ENCODE data around the gene XBP1. TPM values are rescaled to one million over a fixed set of nuclear protein-coding genes. Genes with fewer than 3 reads are reported as not detected.
"Not testable (repeated sequence)": the region's sequence is repeated elsewhere in the genome, so short reads cannot be mapped to it uniquely, and the experiment has no call there.

Gene XBP1
- 100 to 1,000 TPM in 3 of 4 donors, 10 to 100 TPM in 1; 65.6 to 113 (median 111) TPM for total RNA-seq

DNA sequence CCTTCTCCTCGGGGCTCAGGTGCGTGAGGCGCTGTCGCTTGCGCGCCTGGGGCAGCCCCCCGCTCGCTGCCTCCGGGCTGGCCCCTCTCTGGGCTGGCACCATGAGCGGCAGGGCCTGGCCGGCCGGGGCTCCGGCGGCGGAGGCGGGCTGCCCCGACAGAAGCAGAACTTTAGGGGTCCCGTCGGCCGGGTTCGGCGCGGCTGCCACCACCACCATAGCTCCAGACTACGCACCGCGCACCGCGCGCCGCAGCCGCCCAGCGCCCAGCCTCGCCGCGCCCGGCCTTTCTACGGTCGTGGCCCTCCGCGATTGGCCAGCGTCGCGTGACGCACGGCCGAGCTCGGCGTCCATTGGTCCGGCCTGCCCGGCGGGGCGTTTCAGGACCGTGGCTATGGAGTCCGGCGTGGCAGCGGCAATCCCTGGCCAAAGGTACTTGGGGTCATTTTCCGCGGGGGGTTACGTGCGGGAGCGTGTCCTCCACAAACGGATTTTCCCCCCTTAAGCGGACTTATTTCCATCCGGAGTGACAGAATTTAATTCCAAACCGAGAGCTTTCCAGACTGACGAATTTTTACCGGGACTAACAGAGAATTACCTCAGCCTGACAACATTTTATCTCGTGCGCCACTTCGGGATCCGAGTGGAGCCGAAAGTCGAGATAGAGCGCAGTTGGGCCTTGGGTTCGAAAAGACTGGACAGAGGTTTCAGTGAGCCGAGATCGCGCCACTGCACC is at the start of gene XBP1:
Gene XBP1, minus strand, starts transcription at position 262 of the 734 bp plus-strand sequence.
- Histone ChIP-seq H3K9me3 (no peaks in the 10 kb centered on the region), H3K27me3 (no peaks in the 10 kb centered on the region), H3K36me3 (peaks cover 0 to 23% (median 17%) of the 10 kb centered on the region in 3 donors), H3K4me1 (peaks cover 0 to 64% (median 30%) of the 10 kb centered on the region in 4 donors), H3K27ac (peak within 1 kb of the TSS; percentile 98 to 100 (median 100)), H3K4me3 (peak within 1 kb of the TSS; percentile 76 to 99 (median 88))
- DNase-seq (ENCODE audit: low spot score in 2 of 2), result peak; percentile 90 to 91
- 0 to 1% methylated on average over 37 to 43 of the region's 78 CpGs for WGBS, 2 donors
- peak; percentile 99 to 100 for TF ChIP-seq POLR2A (IDR thresholded peaks at IDR 0.05)
- TF ChIP-seq, protein P1, sequence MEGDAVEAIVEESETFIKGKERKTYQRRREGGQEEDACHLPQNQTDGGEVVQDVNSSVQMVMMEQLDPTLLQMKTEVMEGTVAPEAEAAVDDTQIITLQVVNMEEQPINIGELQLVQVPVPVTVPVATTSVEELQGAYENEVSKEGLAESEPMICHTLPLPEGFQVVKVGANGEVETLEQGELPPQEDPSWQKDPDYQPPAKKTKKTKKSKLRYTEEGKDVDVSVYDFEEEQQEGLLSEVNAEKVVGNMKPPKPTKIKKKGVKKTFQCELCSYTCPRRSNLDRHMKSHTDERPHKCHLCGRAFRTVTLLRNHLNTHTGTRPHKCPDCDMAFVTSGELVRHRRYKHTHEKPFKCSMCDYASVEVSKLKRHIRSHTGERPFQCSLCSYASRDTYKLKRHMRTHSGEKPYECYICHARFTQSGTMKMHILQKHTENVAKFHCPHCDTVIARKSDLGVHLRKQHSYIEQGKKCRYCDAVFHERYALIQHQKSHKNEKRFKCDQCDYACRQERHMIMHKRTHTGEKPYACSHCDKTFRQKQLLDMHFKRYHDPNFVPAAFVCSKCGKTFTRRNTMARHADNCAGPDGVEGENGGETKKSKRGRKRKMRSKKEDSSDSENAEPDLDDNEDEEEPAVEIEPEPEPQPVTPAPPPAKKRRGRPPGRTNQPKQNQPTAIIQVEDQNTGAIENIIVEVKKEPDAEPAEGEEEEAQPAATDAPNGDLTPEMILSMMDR (IDR thresholded peaks at IDR 0.05), result peak in 2 of 5 experiments; percentile 41 to 56
- peak in 1 of 2 donors; percentile 94 for TF ChIP-seq EP300 (IDR thresholded peaks at IDR 0.05)

DNA sequence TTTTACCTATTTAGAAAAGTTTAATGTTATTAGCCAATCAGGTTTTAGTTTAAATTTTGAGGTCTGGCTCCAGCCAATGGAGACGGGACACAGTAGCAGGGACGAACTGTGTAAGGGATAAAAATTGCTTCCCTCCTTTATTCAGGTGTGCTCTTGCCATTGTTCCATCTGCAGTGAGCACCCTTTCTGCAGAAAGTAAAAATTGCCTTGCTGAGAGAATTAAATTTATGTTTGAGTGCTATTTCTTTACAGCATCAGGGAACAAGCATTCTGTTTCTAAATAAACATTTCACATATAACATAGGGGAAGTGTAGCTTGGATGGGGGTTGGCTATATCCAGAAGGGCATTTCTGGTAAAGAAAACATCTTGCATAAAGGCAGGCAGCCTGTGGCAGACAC is 46.6 kb upstream of the XBP1 start:
- WGBS, 2 donors, result 93 to 95% methylated on average over 2 of the region's 2 CpGs
- H3K36me3 ChIP-seq, result peaks cover 0 to 8% (median 0%) of the 10 kb centered on the region in 3 donors
- no peaks in the 10 kb centered on the region for H3K27me3 ChIP-seq
- H3K4me1 ChIP-seq, result no peaks in the 10 kb centered on the region
- TF ChIP-seq EP300 (IDR thresholded peaks at IDR 0.05) (no peak), POLR2A (IDR thresholded peaks at IDR 0.05) (no peak)
- TF ChIP-seq, protein P1 (IDR thresholded peaks at IDR 0.05), result no peak
- DNase-seq (ENCODE audit: low spot score in 2 of 2), result no peak
- no peak overlapping the region for H3K27ac ChIP-seq
- H3K4me3 ChIP-seq, result no peak overlapping the region
- peaks cover 0 to 19% (median 0%) of the 10 kb centered on the region in 4 donors for H3K9me3 ChIP-seq

DNA sequence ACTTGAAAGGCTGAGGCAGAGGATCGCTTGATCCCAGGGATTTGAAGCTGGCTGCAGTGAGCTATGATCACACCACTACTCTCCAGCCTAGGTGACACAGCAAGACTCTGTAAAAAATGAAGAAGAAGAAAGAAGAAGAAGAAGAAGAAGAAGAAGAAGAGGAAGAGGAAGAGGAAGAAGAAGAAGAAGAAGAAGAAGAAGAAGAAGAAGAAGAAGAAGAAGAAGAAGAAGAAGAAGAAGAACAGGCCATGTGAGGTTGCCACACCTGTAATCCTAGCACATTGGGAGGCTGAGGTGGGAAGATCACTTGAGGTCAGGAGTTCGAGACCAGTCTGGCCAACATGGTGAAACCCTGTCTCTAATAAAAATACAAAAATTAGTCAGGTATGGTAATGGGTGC is 43.9 kb upstream of the XBP1 start:
- not testable (repeated sequence) for DNase-seq (ENCODE audit: low spot score in 2 of 2); H3K27me3 ChIP-seq; H3K4me1 ChIP-seq; H3K4me3 ChIP-seq; H3K36me3 ChIP-seq; H3K27ac ChIP-seq
- H3K9me3 ChIP-seq, result peaks cover 0 to 19% (median 0%) of the 10 kb centered on the region in 4 donors
- 87 to 89% methylated on average over 2 of the region's 2 CpGs for WGBS, 2 donors

DNA sequence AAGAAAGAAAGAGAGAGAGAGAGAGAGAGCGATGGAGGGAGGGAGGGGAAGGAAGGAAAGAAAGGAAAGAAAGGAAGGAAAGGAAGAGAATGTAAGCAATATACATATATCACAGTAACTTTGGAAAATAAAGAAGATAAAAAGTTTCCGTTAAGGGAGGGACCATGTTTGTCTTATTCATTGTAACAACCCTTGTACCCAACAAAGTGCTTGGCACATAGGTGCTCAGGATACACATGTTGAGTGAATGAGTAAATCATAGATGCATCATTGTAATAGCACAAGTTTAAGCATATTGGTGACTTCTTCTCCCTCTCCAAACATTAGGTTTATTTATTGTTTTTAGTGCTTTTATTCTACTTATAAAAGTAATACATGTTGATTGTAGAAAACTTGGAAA is 43.3 kb upstream of the XBP1 start:
- no peak overlapping the region for H3K27ac ChIP-seq
- 82 to 86% methylated on average over 2 of the region's 2 CpGs for WGBS, 2 donors
- TF ChIP-seq EP300 (IDR thresholded peaks at IDR 0.05), result no peak
- TF ChIP-seq, protein P1 (IDR thresholded peaks at IDR 0.05), result no peak
- peaks cover 0 to 19% (median 0%) of the 10 kb centered on the region in 4 donors for H3K9me3 ChIP-seq
- H3K4me3 ChIP-seq, result no peak overlapping the region
- H3K36me3 ChIP-seq, result peaks cover 0 to 8% (median 0%) of the 10 kb centered on the region in 3 donors
- no peak for DNase-seq (ENCODE audit: low spot score in 2 of 2)
- no peaks in the 10 kb centered on the region for H3K27me3 ChIP-seq
- no peaks in the 10 kb centered on the region for H3K4me1 ChIP-seq

DNA sequence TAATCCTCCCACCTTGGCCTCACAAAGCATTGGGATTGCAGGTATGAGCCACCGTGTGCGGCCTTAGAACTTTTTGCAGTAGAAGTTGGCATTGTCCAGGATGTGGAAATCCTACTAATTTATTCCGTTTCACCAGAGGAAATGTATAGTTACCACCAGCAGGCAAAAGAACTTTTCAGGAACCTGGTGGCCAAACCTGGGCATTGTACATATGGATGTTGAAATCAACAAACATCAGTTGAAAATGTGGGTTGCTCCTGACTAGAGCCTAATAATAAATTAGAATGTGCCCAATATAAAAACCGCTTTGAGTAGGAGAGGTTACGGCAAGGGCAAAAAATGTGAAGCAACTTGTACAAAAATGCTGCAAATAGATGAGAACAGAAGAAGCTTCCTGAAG is 40.7 kb upstream of the XBP1 start:
- Histone ChIP-seq H3K27me3 (no peaks in the 10 kb centered on the region), H3K27ac (no peak overlapping the region), H3K9me3 (peaks cover 0 to under 1% (median 0%) of the 10 kb centered on the region in 4 donors), H3K4me3 (no peak overlapping the region), H3K4me1 (no peaks in the 10 kb centered on the region), H3K36me3 (no peaks in the 10 kb centered on the region)
- WGBS, 2 donors, result 73 to 80% methylated on average over 5 of the region's 5 CpGs
- TF ChIP-seq, protein P1 (IDR thresholded peaks at IDR 0.05), result no peak
- TF ChIP-seq EP300 (IDR thresholded peaks at IDR 0.05), result no peak
- TF ChIP-seq POLR2A (IDR thresholded peaks at IDR 0.05), result no peak
- DNase-seq (ENCODE audit: low spot score in 2 of 2), result no peak

Measured in tibial nerve (tissue), 4 donors.